ENCODE data around the gene HHAT. TPM values are rescaled to one million over a fixed set of nuclear protein-coding genes. Genes with fewer than 3 reads are reported as not detected.

The HHAT gene
- total and polyA plus RNA-seq, 2 of the 4 experiments (the other 2 are of a cell fraction): 1.7 to 2.5 TPM

DNA sequence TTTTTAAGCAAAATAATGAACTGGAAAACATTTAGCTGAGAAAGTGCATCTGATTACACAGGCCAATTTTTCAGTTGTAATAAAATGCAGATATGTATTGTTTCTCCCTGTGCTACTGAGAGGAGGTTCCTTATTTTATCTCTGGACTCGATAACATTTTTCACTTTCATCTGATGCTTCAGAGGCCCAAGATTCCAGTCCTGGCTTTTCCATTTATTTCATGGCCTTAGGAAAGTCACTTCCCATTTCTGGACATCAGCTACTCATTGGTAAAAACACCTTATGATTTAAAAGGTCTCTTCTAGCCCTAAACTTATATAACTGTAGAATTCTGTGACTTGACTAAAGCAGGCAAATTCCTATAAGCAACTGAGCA is 203.5 kb downstream of the HHAT start:
- intact Hi-C loops (cut with micrococcal nuclease): no loop called here
- no peaks in the 10 kb centered on the region for H3K4me1 ChIP-seq (ENCODE audit: control insufficient read depth, insufficient read depth, low read length)
- TF ChIP-seq CTCF (conservative IDR thresholded peaks at IDR 0.05; ENCODE audit: low read depth, low read length) (no peak), NFE2L2 (IDR thresholded peaks at IDR 0.05; ENCODE audit: low read depth, low read length) (no peak)

More for the DNA sequence above, 203.5 kb downstream of the HHAT start:
- Histone ChIP-seq H2BK15ac (ENCODE audit: low read depth, low read length) (no peak overlapping the region), H3K23ac (ENCODE audit: low read depth, low read length) (no peak overlapping the region), H4K8ac (ENCODE audit: low read depth in 2 of 2, low read length in 2 of 2) (no peak overlapping the region), H4K20me1 (ENCODE audit: insufficient read depth, low read length) (no peaks in the 10 kb centered on the region), H3K4ac (ENCODE audit: low read depth, low read length) (no peak overlapping the region), H3K27ac (ENCODE audit: insufficient read depth, low read length) (no peak overlapping the region), H2AFZ (replicated peaks; ENCODE audit: low read length, poor library complexity) (no peak overlapping the region), H2AK9ac (replicated peaks; ENCODE audit: low read depth, low read length, poor library complexity) (no peak overlapping the region), H2BK120ac (ENCODE audit: low read depth, low read length) (no peak overlapping the region), H3K36me3 (ENCODE audit: control insufficient read depth, insufficient read depth, low read length) (no peaks in the 10 kb centered on the region), H3K9me3 (ENCODE audit: control insufficient read depth, insufficient read depth, low read length) (no peaks in the 10 kb centered on the region), H2BK20ac (ENCODE audit: low read depth, low read length) (no peak overlapping the region), H3K14ac (replicated peaks; ENCODE audit: low read depth, low read length) (no peak overlapping the region), H3K9me1 (ENCODE audit: insufficient read depth, low read length) (no peaks in the 10 kb centered on the region), H3K18ac (ENCODE audit: low read depth, low read length) (no peak overlapping the region), H3K79me1 (ENCODE audit: low read depth in 1 of 2, low read length in 2 of 2) (no peaks in the 10 kb centered on the region), H2AK5ac (ENCODE audit: low read depth, low read length) (no peak overlapping the region), H2BK5ac (ENCODE audit: low read depth, low read length, poor library complexity, severe bottlenecking) (no peak overlapping the region), H4K5ac (ENCODE audit: low read depth, low read length) (no peak overlapping the region), H3K9ac (ENCODE audit: low read depth, low read length) (no peak overlapping the region), H4K91ac (ENCODE audit: insufficient read depth, low read depth, low read length) (no peak overlapping the region), H3K4me3 (ENCODE audit: insufficient read depth, low read depth, low read length) (no peak overlapping the region), H3K56ac (ENCODE audit: extremely low read depth, insufficient read depth, low read length) (no peak overlapping the region), H3K27me3 (ENCODE audit: control insufficient read depth, insufficient read depth, low read length) (no peaks in the 10 kb centered on the region), H3K4me2 (ENCODE audit: low read depth, low read length) (no peak overlapping the region)
- ATAC-seq (ENCODE audit: low read depth): no peak
- in situ Hi-C loops (cut with MboI; ENCODE audit: low sequenced_read_pairs) (no loop called here), dilution Hi-C loops (cut with HindIII; ENCODE audit: low sequenced_read_pairs, unreplicated experiment) (no loop called here)
- no CpG with 5 or more reads among the region's 1 CpG for WGBS, 2 experiments (ENCODE audit: extremely low coverage in 2 of 2, insufficient read length in 1 of 2)
- BruUV-seq (replicated peaks): no TSS peak
- DNase-seq: no peak
- ChIA-PET CTCF (interaction anchor here (0.8 kb wide), 1 partner anchor 10 kb away, joined by 3 read pairs; no protein-coding TSS in a partner anchor), POLR2A (ENCODE audit: unreplicated experiment) (no interaction called here)
